Right atrium auricular region (tissue), 2 donors: ENCODE measurements around the gene DGLUCY. TPM values are rescaled to one million over a fixed set of nuclear protein-coding genes. Genes with fewer than 3 reads are reported as not detected.

Experiments used
- DNase-seq: peaks from one replicate; pipeline ENCODE4 v3.0.0-alpha.2; 2019; ENCODE audit warnings: low spot score
- H3K27ac ChIP-seq, 2 donors: fragments of 200-600 bp; sonication (generic); 1 replicate in 1 of 2; 2 replicates in 1 of 2; pipeline ENCODE4 v1.5.1; 2016 to 2019
- H3K27me3 ChIP-seq, 2 donors: fragments of 200-600 bp; sonication (generic); one replicate each; pipeline versions ENCODE4 v1.5.1 to v1.6.0; 2017 to 2019
- H3K36me3 ChIP-seq: fragments of 200-600 bp; sonication (generic); one replicate; pipeline ENCODE4 v1.5.1; 2016
- H3K4me1 ChIP-seq, 2 donors: fragments of 200-600 bp; sonication (generic); one replicate each; pipeline versions ENCODE4 v1.5.1 to v1.6.0; 2017 to 2019
- H3K4me3 ChIP-seq, 2 donors: fragments of 200-600 bp; sonication (generic); 1 replicate in 1 of 2; 2 replicates in 1 of 2; pipeline ENCODE4 v1.5.1; 2017 to 2019; ENCODE audit warnings: mild to moderate bottlenecking in 1 of 2, moderate library complexity in 1 of 2
- H3K9me3 ChIP-seq, 2 donors: fragments of 200-600 bp; sonication (generic); one replicate each; pipeline ENCODE4 v1.5.1; 2019
- total RNA-seq, 2 donors: library from RNA; depleted of rRNA; stranded (reverse); fragments of >200 nt; gene quantifications; one replicate each; pipeline ENCODE4 v1.1.0, GENCODE V29; 2016
- TF ChIP-seq, protein P1 (sequence below), 2 donors: fragments of 200-600 bp; sonication (generic); IDR thresholded peaks; one replicate each; pipeline ENCODE4 v1.5.1; 2019; ENCODE audit warnings: antibody characterized with exemption in 2 of 2

DGLUCY gene
- total RNA-seq, 2 donors from 2014 or later: 81.8 to 136 TPM

DNA sequence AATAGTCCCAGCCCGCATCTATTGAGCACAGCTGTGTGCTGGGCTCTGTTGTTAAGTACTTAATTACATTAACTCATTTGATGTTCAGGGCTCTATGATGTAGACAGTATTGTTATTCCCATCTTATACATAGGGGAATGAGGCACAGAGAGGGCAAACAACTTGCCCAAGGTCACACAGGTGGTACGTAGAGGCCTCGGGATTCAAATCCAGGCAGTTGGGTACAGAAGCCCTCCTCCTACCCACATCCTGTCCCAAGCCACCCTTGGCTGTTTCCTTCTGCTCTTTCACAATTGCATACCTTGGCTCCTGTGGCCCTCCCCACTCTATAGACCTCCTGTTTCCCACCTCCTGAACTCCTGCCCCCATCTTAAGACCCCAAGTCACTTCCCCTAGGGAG is 140.6 kb downstream of the DGLUCY start:
- Histone ChIP-seq H3K9me3 (no peaks in the 10 kb centered on the region), H3K36me3 (no peaks in the 10 kb centered on the region), H3K4me3 (no peak overlapping the region), H3K27ac (no peak overlapping the region), H3K27me3 (no peaks in the 10 kb centered on the region), H3K4me1 (peaks cover 0 to 37% of the 10 kb centered on the region in 2 donors)
- TF ChIP-seq, protein P1, sequence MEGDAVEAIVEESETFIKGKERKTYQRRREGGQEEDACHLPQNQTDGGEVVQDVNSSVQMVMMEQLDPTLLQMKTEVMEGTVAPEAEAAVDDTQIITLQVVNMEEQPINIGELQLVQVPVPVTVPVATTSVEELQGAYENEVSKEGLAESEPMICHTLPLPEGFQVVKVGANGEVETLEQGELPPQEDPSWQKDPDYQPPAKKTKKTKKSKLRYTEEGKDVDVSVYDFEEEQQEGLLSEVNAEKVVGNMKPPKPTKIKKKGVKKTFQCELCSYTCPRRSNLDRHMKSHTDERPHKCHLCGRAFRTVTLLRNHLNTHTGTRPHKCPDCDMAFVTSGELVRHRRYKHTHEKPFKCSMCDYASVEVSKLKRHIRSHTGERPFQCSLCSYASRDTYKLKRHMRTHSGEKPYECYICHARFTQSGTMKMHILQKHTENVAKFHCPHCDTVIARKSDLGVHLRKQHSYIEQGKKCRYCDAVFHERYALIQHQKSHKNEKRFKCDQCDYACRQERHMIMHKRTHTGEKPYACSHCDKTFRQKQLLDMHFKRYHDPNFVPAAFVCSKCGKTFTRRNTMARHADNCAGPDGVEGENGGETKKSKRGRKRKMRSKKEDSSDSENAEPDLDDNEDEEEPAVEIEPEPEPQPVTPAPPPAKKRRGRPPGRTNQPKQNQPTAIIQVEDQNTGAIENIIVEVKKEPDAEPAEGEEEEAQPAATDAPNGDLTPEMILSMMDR (IDR thresholded peaks at IDR 0.05): no peak
- no peak for DNase-seq

DNA sequence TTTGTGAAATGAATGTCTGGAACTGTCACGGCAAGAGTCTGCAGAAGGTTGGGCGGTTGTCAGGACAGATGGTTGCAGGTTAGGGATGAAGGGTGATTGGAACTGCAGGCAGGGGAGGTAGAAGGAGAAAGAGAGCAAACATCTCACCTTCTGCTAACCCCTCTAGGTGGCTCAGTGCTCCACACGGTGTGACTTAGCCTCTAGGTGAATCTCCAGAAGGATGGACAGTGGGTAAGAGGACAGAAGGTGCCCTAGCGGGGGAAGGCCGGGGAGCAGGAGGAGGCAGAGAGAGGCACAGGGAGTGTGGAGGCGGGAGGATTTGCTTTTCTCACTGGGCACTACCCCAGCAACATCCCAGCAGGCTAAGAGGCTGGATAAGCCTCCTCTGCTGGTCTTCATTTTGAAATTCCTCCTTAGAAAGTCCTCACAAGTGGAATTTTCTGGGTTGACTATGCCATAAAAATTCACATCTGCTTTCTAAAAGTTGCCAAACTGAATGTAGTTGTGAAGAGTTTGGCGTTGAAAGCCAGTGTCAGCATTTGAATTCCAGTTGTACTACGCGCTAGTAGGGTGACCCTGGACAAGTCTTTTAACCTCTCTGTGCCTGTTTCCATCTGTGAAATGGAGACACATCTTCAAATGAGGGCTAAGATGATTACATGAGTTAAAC is 141.3 kb downstream of the DGLUCY start:
- DNase-seq: no peak
- Histone ChIP-seq H3K9me3 (no peaks in the 10 kb centered on the region), H3K4me1 (peaks cover 0 to 36% of the 10 kb centered on the region in 2 donors), H3K36me3 (no peaks in the 10 kb centered on the region), H3K4me3 (no peak overlapping the region), H3K27ac (peak overlapping the region in 1 of 2 donors; percentile 4), H3K27me3 (no peaks in the 10 kb centered on the region)
- TF ChIP-seq, protein P1 (IDR thresholded peaks at IDR 0.05): no peak

DNA sequence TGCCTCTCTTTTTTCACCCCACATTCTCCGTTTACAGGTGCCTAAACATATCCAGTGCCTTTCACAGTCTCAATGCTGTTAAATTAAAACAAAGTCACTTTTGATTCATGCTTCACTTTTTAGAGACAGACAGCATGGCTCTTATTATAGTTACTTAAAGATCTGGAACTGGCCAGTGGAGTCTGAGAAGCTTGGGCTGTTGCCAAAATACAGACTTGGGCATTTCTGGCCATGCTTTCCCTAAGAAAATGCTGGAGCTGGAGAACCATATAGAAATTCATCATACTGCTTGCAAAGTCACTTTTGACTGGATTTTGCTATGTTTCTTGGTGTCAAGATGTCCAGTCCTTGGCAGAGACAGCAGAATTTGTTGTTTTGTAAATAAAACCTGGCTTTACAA is 142.8 kb downstream of the DGLUCY start:
- Histone ChIP-seq H3K36me3 (no peaks in the 10 kb centered on the region), H3K9me3 (no peaks in the 10 kb centered on the region), H3K4me1 (peaks cover 0 to 31% of the 10 kb centered on the region in 2 donors), H3K27me3 (no peaks in the 10 kb centered on the region), H3K27ac (peak overlapping the region; percentile 26 to 65), H3K4me3 (no peak overlapping the region)
- TF ChIP-seq, protein P1 (IDR thresholded peaks at IDR 0.05): no peak
- DNase-seq: no peak

DNA sequence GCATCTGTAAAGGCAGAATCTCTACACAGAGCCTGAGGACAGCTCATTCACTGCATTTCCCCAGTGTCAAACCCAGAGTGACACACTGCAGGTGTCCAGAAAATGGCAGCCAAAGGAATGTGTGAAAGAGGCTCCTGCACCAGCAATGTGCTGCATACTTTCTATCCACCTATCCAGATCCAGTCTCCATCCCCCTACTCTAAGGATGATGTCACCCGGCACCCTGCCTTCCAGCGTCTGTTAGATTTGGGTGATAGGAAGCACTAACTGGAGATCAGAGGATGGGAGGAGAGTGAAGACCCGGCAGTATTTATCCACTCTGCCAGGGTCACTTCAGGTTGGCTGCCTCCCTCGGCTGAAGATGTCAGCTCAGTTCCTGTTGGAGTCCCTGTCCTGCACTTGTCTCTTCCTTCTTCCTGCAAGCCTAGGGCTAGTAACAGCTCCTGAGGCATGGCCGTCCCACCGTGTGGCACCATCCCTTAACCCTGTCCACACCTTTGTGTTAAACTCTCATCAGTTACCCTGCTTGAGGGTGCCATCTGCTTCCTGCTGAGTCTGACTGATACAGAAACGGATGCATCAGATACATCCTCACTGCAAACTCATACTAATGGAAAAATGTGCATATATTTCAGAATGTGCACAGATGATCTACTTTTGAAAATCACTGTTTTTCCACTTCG is 143.6 kb downstream of the DGLUCY start:
- Histone ChIP-seq H3K4me1 (peaks cover 0 to 31% of the 10 kb centered on the region in 2 donors), H3K36me3 (no peaks in the 10 kb centered on the region), H3K27ac (peak overlapping the region; percentile 51 to 65), H3K4me3 (no peak overlapping the region), H3K27me3 (no peaks in the 10 kb centered on the region), H3K9me3 (no peaks in the 10 kb centered on the region)
- TF ChIP-seq, protein P1 (IDR thresholded peaks at IDR 0.05): no peak
- DNase-seq: no peak

DNA sequence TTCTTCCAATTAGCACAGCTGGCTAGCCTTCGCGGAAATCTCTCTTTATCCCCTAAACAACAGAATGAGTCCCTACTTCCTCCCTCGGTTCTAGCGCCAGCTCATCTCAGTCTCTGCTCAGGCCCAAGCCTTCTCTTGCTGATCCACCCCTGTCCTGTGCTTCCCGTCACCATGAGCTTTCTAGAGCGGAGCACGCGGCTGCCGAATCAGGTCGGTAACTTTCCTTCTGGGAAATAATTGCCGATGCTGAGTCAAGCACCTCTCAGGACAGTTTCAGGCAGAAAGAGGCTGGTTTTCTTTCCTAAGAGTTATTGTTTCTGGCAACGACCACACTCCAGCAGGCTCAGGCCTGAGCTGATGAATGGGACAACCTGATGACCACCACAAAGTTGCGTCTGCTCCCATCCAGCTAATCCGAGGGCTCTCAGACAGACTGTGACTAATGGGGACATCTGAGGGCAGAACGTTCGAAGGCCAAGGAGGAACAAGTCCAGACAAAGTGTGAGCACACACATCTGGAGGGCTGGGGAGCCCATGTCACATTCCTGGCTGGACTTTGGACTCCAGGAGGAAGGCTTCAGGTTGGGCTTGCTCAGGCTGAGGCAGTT is 144.2 kb downstream of the DGLUCY start:
- H3K4me3 ChIP-seq: no peak overlapping the region
- TF ChIP-seq, protein P1 (IDR thresholded peaks at IDR 0.05): no peak
- H3K27ac ChIP-seq: peak overlapping the region; percentile 51 to 65
- H3K4me1 ChIP-seq: peaks cover 0 to 27% of the 10 kb centered on the region in 2 donors
- no peaks in the 10 kb centered on the region for H3K9me3 ChIP-seq
- peak; percentile 78 for DNase-seq
- H3K27me3 ChIP-seq: no peaks in the 10 kb centered on the region
- no peaks in the 10 kb centered on the region for H3K36me3 ChIP-seq
